ENCODE data around the gene COL4A3. TPM values are rescaled to one million over a fixed set of nuclear protein-coding genes. Genes with fewer than 3 reads are reported as not detected.

The COL4A3 gene
- total and polyA plus RNA-seq, 9 of the 15 experiments (the other 6 are each of a cell fraction or from before 2014, with no cell fraction given): not detected

GRCh38 chr2:227324995-227325838 lies 160.8 kb downstream of the COL4A3 start, which contains the start of gene MFF (continued):
- no peak for TF ChIP-seq ZNF76 (CRISPR knock-in tag; IDR thresholded peaks at IDR 0.05; ENCODE audit: borderline replicate concordance)
- TF ChIP-seq STAT6 (CRISPR knock-in tag; IDR thresholded peaks at IDR 0.05): no peak
- TF ChIP-seq CHD2 (IDR thresholded peaks at IDR 0.05; ENCODE audit: low read depth, low read length): no peak
- TF ChIP-seq FOS (IDR thresholded peaks at IDR 0.05; ENCODE audit: extremely low read depth, insufficient read length): no peak
- TF ChIP-seq CBX2 (IDR thresholded peaks at IDR 0.05; ENCODE audit: insufficient read depth, low read length, poor library complexity, severe bottlenecking): no peak
- TF ChIP-seq CEBPZ (IDR thresholded peaks at IDR 0.05; ENCODE audit: borderline replicate concordance, low read depth, low read length): no peak
- TF ChIP-seq HLTF (IDR thresholded peaks at IDR 0.05): no peak
- TF ChIP-seq ZNF280A (IDR thresholded peaks at IDR 0.05; ENCODE audit: low read depth, partially characterized antibody): no peak
- no peak for TF ChIP-seq ZBTB26 (CRISPR knock-in tag; IDR thresholded peaks at IDR 0.05)
- TF ChIP-seq ARID1B (IDR thresholded peaks at IDR 0.05): no peak
- TF ChIP-seq FOXA1 (IDR thresholded peaks at IDR 0.05; ENCODE audit: borderline replicate concordance): no peak
- no peak for TF ChIP-seq FOXP4 (CRISPR knock-in tag; IDR thresholded peaks at IDR 0.05; ENCODE audit: borderline replicate concordance)
- no peak for TF ChIP-seq CHD4 (IDR thresholded peaks at IDR 0.05; ENCODE audit: insufficient read depth, insufficient replicate concordance, low read depth, low read length, poor library complexity, severe bottlenecking)

Measured in K562 (cell line).